VCaP (cell line): ENCODE results near the gene DYNC2LI1.

Experiments
- H3K27ac ChIP-seq: fragments of 450-650 bp; 2 replicates; pipeline ENCODE4 v1.5.1; 2017
- TF ChIP-seq, protein P1 (sequence below): fragments of 450-650 bp; conservative IDR thresholded peaks from 2 replicates; pipeline ENCODE4 v1.5.1; 2017; ENCODE audit warnings: mild to moderate bottlenecking, moderate library complexity

Gene DYNC2LI1

DNA sequence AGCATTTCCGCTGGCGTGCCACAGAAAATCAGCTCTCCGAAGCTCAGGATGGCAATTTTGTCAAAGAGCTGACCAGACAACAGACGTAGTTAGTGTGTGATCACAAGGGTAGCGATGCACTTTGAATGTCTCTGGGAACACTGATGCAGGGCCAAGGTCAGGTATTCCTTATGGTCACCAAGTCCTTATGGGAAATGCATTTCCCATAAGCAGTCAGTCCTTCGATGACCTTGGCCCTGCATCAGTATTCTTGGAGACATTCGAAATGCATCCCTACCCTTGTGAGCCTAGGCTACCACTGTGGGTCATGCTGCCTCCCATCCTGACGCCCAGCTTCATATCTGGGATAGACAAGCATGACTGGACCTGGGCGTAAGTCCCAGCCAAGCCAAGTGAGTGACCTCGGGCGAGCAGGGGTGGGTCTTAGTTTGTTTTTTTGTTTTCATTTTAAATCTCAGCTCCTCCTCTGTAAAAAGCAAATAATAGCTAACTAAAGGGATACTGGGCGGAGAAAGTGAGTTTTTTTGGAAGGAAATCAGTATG is 51.2 kb downstream of the DYNC2LI1 start:
- TF ChIP-seq, protein P1, sequence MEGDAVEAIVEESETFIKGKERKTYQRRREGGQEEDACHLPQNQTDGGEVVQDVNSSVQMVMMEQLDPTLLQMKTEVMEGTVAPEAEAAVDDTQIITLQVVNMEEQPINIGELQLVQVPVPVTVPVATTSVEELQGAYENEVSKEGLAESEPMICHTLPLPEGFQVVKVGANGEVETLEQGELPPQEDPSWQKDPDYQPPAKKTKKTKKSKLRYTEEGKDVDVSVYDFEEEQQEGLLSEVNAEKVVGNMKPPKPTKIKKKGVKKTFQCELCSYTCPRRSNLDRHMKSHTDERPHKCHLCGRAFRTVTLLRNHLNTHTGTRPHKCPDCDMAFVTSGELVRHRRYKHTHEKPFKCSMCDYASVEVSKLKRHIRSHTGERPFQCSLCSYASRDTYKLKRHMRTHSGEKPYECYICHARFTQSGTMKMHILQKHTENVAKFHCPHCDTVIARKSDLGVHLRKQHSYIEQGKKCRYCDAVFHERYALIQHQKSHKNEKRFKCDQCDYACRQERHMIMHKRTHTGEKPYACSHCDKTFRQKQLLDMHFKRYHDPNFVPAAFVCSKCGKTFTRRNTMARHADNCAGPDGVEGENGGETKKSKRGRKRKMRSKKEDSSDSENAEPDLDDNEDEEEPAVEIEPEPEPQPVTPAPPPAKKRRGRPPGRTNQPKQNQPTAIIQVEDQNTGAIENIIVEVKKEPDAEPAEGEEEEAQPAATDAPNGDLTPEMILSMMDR: no peak
- no peak overlapping the region for H3K27ac ChIP-seq

DNA sequence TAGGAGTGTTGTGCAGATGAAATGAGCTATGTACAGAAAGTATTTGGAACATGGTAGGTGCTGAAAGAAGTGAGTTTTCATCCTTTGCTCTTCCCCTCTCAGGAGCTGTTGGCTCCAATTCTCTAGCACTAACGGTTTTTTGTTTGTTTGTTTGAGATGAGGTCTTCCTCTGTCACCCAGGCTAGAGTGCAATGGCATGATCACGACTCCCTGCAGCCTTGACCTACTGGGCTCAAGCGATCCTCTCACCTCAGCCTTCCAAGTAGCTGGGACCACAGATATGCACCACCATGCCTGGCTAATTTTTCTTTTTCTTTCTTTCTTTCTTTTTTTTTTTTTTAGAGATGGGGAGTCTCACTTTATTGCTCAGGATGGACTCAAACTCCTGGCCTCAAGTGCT is 52.0 kb downstream of the DYNC2LI1 start:
- no peak overlapping the region for H3K27ac ChIP-seq
- TF ChIP-seq, protein P1: no peak

DNA sequence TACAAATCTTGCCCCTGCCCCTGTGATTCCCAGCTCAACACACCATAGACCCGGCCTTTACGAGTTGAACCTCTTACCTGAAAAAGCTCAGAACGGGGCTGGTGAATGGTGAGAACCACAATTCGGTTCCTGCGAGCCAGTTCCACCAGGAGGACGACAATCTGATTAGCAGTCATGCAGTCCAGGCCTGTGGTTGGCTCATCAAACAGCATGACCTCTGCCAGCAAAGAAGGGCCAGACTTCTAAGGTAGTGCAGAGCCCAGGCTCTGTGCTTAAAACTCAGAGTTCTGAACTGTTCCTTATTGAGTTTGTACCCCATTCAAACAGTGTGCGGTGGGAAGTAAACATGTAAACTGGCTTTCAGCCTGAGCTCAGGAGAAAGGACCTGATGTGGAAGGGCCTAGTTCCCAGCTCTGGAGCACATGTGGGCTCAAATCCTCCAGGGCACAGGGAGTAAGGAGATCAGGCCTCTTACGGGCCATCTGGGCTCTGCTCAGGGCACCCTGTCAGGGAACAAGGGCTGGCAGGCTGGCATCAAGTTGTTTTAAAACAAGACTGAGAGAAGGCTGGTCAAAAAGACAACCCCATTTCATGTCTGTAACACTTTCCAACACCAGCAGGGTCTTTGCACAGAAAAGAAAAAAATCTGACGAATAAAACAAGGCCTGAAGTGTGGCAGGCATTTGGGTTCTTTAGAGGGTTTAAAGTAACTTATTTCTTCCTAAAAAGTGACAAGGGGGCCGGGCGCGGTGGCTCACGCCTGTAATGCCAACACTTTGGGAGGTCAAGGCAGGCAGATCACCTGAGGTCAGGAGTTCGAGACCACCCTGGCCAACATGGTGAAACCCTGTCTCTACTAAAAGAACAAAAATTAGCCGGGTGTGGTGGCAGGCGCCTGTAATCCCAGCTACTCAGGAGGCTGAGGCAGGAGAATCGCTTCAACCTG is 52.7 kb downstream of the DYNC2LI1 start:
- no peak overlapping the region for H3K27ac ChIP-seq
- TF ChIP-seq, protein P1: no peak

GRCh38 chr2:43831543-43832294 is 57.9 kb downstream of the DYNC2LI1 start:
- H3K27ac ChIP-seq: no peak overlapping the region
- TF ChIP-seq, protein P1: no peak

- H3K27ac ChIP-seq: no peak overlapping the region
- TF ChIP-seq, protein P1: no peak
These were observed 58.6 kb downstream of the DYNC2LI1 start for GRCh38 chr2:43832457-43832856.

DNA sequence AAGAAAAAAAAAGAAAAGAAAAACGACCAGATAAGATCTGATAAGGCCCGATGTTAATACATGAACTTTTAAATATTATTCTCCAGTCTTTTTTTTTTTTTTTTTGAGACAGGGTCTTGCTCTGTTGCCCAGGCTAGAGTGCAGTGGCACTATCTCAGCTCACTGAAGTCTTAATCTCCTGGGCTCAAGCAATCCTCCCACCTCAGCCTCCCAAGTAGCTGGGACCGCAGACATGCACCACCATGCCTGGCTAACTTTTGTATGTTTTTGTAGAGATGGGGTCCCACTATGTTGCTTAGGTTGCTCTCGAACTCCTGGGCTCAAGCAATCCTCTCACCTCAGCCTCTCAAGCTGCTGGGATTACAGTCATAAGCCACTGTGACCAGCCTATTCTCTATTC is 63.2 kb downstream of the DYNC2LI1 start:
- H3K27ac ChIP-seq: no peak overlapping the region
- TF ChIP-seq, protein P1: no peak
